Fibroblast of lung (primary cell): Measurements from ENCODE around the gene ADAMTS14. TPM values are rescaled to one million over a fixed set of nuclear protein-coding genes. Genes with fewer than 3 reads are reported as not detected.

Source experiments
- DNase-seq, 2 donors: peaks; one replicate each; pipeline versions ENCODE4 v3.0.0 to v3.0.0-alpha.2; 2010; ENCODE audit warnings: low read depth in 2 of 2
- H2AFZ ChIP-seq: 2 replicates; pipeline ENCODE4 v1.5.1; 2012; ENCODE audit warnings: low read length, control low read depth, inconsistent platforms
- H3K27ac ChIP-seq: 2 replicates; pipeline ENCODE4 v1.5.1; 2011; ENCODE audit warnings: low read length, control low read depth; ENCODE audit not compliant: insufficient read depth
- H3K27me3 ChIP-seq: 2 replicates; pipeline ENCODE4 v1.5.1; 2011; ENCODE audit warnings: mild to moderate bottlenecking, low read length; ENCODE audit not compliant: control insufficient read depth, insufficient read depth
- H3K36me3 ChIP-seq: 2 replicates; pipeline ENCODE4 v1.5.1; 2011; ENCODE audit warnings: low read length; ENCODE audit not compliant: control insufficient read depth, insufficient read depth
- H3K4me1 ChIP-seq: 2 replicates; pipeline ENCODE4 v1.5.1; 2011; ENCODE audit warnings: low read length; ENCODE audit not compliant: control insufficient read depth, insufficient read depth; ENCODE audit errors: extremely low read depth
- H3K4me2 ChIP-seq: 2 replicates; pipeline ENCODE4 v1.5.1; 2011; ENCODE audit warnings: low read length, control low read depth; ENCODE audit not compliant: insufficient read depth; ENCODE audit errors: extremely low read depth
- H3K4me3 ChIP-seq, 4 experiments: fragments of 200-600 bp in 1 of 4; sonication (generic) in 1 of 4; replicated peaks in 1 of 4; 2 replicates each; pipeline ENCODE4 v1.5.1; 2011 to 2016; ENCODE audit warnings: low read length in 4 of 4, low read depth in 3 of 4, mild to moderate bottlenecking in 3 of 4, control low read depth in 2 of 4, inconsistent platforms in 1 of 4, mixed read lengths in 1 of 4; ENCODE audit not compliant: insufficient read depth in 1 of 4; ENCODE audit errors: control extremely low read depth in 1 of 4
- H3K79me2 ChIP-seq: 2 replicates; pipeline ENCODE4 v1.5.1; 2012; ENCODE audit warnings: mild to moderate bottlenecking, low read length, inconsistent platforms; ENCODE audit not compliant: control insufficient read depth, insufficient read depth
- H3K9ac ChIP-seq: 2 replicates; pipeline ENCODE4 v1.5.1; 2011; ENCODE audit warnings: mild to moderate bottlenecking, low read length, control low read depth; ENCODE audit not compliant: insufficient read depth
- H3K9me3 ChIP-seq: 2 replicates; pipeline ENCODE4 v1.5.1; 2012; ENCODE audit warnings: low read depth, low read length; ENCODE audit not compliant: control insufficient read depth, insufficient read depth
- H4K20me1 ChIP-seq: 2 replicates; pipeline ENCODE4 v1.5.1; 2011; ENCODE audit warnings: low read length; ENCODE audit not compliant: control insufficient read depth, insufficient read depth; ENCODE audit errors: extremely low read depth
- CTCF ChIP-seq, 2 donors: IDR thresholded peaks in 1 of 2; conservative IDR thresholded peaks in 1 of 2; 1 replicate in 1 of 2; 2 replicates in 1 of 2; pipeline ENCODE4 v1.5.1; 2011 to 2012; ENCODE audit warnings: low read length in 2 of 2, control low read depth in 1 of 2, inconsistent platforms in 1 of 2, low read depth in 1 of 2, mild to moderate bottlenecking in 1 of 2
- EZH2 ChIP-seq: IDR thresholded peaks from 2 replicates; pipeline ENCODE4 v1.5.1; 2012; ENCODE audit warnings: low read length, control low read depth, mild to moderate bottlenecking; ENCODE audit errors: missing control alignments
- polyA plus RNA-seq, 2 donors: library from polyadenylated mRNA; depleted of rRNA in 1 of 2; stranded (reverse) in 1 of 2; unstranded in 1 of 2; fragments of >200 nt; gene quantifications; 2 replicates each; pipeline ENCODE4 v1.2.1, GENCODE V29; 2011 to 2012; ENCODE audit warnings: missing spikeins in 1 of 2
- total RNA-seq: library from RNA; depleted of rRNA; stranded (reverse); fragments of >200 nt; gene quantifications from 2 replicates; pipeline ENCODE4 v1.2.1, GENCODE V29; 2014

ADAMTS14 gene
- total and polyA plus RNA-seq, 2 donors (not counting 1 experiment from before 2014, with no cell fraction given): 4.1 to 6.2 TPM

- peak in 1 of 2 donors; percentile 69 for DNase-seq
- Histone ChIP-seq H3K27ac (no peak overlapping the region), H3K79me2 (no peaks in the 10 kb centered on the region), H3K9ac (no peak overlapping the region), H3K9me3 (no peaks in the 10 kb centered on the region), H3K27me3 (no peaks in the 10 kb centered on the region), H4K20me1 (no peaks in the 10 kb centered on the region), H3K36me3 (no peaks in the 10 kb centered on the region), H3K4me2 (no peak overlapping the region), H3K4me1 (no peaks in the 10 kb centered on the region), H3K4me3 (no peak overlapping the region), H2AFZ (no peak overlapping the region)
- no peak for TF ChIP-seq EZH2
- TF ChIP-seq CTCF (conservative IDR thresholded peaks at IDR 0.05 in 1 of 2, IDR thresholded peaks at IDR 0.05 in 1 of 2; ENCODE audit: low read depth in 1 of 2, low read length in 2 of 2): no peak
Observed at GRCh38 chr10:70729763-70730357, 57.6 kb downstream of the ADAMTS14 start.

- Histone ChIP-seq H3K79me2 (no peaks in the 10 kb centered on the region), H4K20me1 (no peaks in the 10 kb centered on the region), H3K27ac (no peak overlapping the region), H2AFZ (no peak overlapping the region), H3K4me2 (no peak overlapping the region), H3K9ac (no peak overlapping the region), H3K27me3 (no peaks in the 10 kb centered on the region), H3K9me3 (no peaks in the 10 kb centered on the region), H3K4me1 (no peaks in the 10 kb centered on the region), H3K36me3 (no peaks in the 10 kb centered on the region), H3K4me3 (no peak overlapping the region)
- DNase-seq: no peak
- no peak for TF ChIP-seq EZH2
- TF ChIP-seq CTCF (conservative IDR thresholded peaks at IDR 0.05 in 1 of 2, IDR thresholded peaks at IDR 0.05 in 1 of 2; ENCODE audit: low read depth in 1 of 2, low read length in 2 of 2): no peak
Observed at GRCh38 chr10:70730955-70731354, 58.6 kb downstream of the ADAMTS14 start.

GRCh38 chr10:70732569-70732968 is 60.3 kb downstream of the ADAMTS14 start:
- Histone ChIP-seq H3K36me3 (no peaks in the 10 kb centered on the region), H3K27me3 (no peaks in the 10 kb centered on the region), H3K27ac (no peak overlapping the region), H3K9me3 (no peaks in the 10 kb centered on the region), H3K4me2 (no peak overlapping the region), H3K4me1 (no peaks in the 10 kb centered on the region), H3K9ac (no peak overlapping the region), H4K20me1 (no peaks in the 10 kb centered on the region), H3K4me3 (no peak overlapping the region), H3K79me2 (no peaks in the 10 kb centered on the region), H2AFZ (no peak overlapping the region)
- no peak for DNase-seq
- TF ChIP-seq CTCF (conservative IDR thresholded peaks at IDR 0.05 in 1 of 2, IDR thresholded peaks at IDR 0.05 in 1 of 2; ENCODE audit: low read depth in 1 of 2, low read length in 2 of 2) (no peak), EZH2 (no peak)
